K562 (cell line): ENCODE results near the gene SPON2. TPM values are rescaled to one million over a fixed set of nuclear protein-coding genes. Genes with fewer than 3 reads are reported as not detected.

ENCODE experiments used
- ATAC-seq: fragments of 200-7000 bp; cut with Tn5 transposase; 3 replicates; pipeline ENCODE4 v1.9.1; 2020; ENCODE audit warnings: moderate library complexity
- BruUV-seq: library from RNA; stranded (reverse); fragments of 400-500 nt; replicated peaks from 2 replicates; lab custom pipeline; 2021; lab: Mats Ljungman, UMichigan
- CTCF ChIA-PET: fragments of 300-600 bp; formaldehyde crosslinking; extraction: SDS; loops from one replicate; lab custom pipeline; 2021; ENCODE audit warnings: low intra/inter-chr PET ratio; lab: Yijun Ruan, JAX
- POLR2A ChIA-PET: fragments of 300-600, 350-650 bp; sonication (Branson Sonifier 250); formaldehyde crosslinking; extraction: SDS; loops from one replicate; lab custom pipeline; 2021; ENCODE audit warnings: antibody characterized with exemption, inconsistent platforms; lab: Yijun Ruan, JAX
- DNase-seq, 4 experiments: peaks; one replicate each; pipeline versions ENCODE4 v3.0.0 to v3.0.0-alpha.2; 2011 to 2018; ENCODE audit warnings: low spot score in 3 of 4, mixed read lengths in 3 of 4; ENCODE audit errors: extremely low read depth in 1 of 4
- FAIRE-seq: peaks from 2 replicates; lab custom pipeline; 2011; peaks lifted over from hg19 to GRCh38; lab: Jason Lieb, UNC
- H2AFZ ChIP-seq: 2 replicates; pipeline ENCODE4 v1.6.0; 2011; ENCODE audit warnings: low read depth, low read length, control low read depth, inconsistent platforms
- H3K27ac ChIP-seq: fragments of 200-600 bp; 3 replicates; pipeline ENCODE4 v1.8.0; 2011; ENCODE audit warnings: low read depth, mild to moderate bottlenecking, control low read depth, inconsistent platforms, low read length, moderate library complexity, mixed read lengths; ENCODE audit errors: extremely low read depth
- H3K27me3 ChIP-seq, 2 experiments: fragments of 300-600 bp in 1 of 2; 2 replicates in 1 of 2; 3 replicates in 1 of 2; pipeline versions ENCODE4 v1.6.0 to v1.8.0; 2011; ENCODE audit warnings: inconsistent platforms in 2 of 2, low read length in 2 of 2, mild to moderate bottlenecking in 1 of 2, mixed read lengths in 1 of 2, moderate library complexity in 1 of 2; ENCODE audit not compliant: control insufficient read depth in 2 of 2, insufficient read depth in 2 of 2
- H3K36me3 ChIP-seq: fragments of 300-600 bp; 3 replicates; pipeline ENCODE4 v1.8.0; 2011; ENCODE audit warnings: mild to moderate bottlenecking, low read length, inconsistent platforms; ENCODE audit not compliant: control insufficient read depth, insufficient read depth
- H3K4me1 ChIP-seq, 2 experiments: fragments of 200-600 bp in 1 of 2; replicated peaks in 1 of 2; 2 replicates in 1 of 2; 3 replicates in 1 of 2; pipeline versions ENCODE4 v1.5.1 to v1.8.0; 2011; ENCODE audit warnings: inconsistent platforms in 2 of 2, low read length in 2 of 2, mild to moderate bottlenecking in 1 of 2, mixed read lengths in 1 of 2, moderate library complexity in 1 of 2; ENCODE audit not compliant: control insufficient read depth in 2 of 2, insufficient read depth in 2 of 2
- H3K4me2 ChIP-seq: 2 replicates; pipeline ENCODE4 v1.6.1; 2011; ENCODE audit warnings: low read length, control low read depth, inconsistent platforms, mixed read lengths; ENCODE audit not compliant: insufficient read depth
- H3K4me3 ChIP-seq: fragments of 200-600 bp; sonication (generic), shearing (Covaris generic); 2 replicates; pipeline ENCODE4 v1.5.1; 2016; ENCODE audit warnings: control low read depth, inconsistent platforms
- H3K79me2 ChIP-seq: fragments of 200-600 bp; 3 replicates; pipeline ENCODE4 v1.8.0; 2011; ENCODE audit warnings: low read length, inconsistent platforms; ENCODE audit not compliant: control insufficient read depth, insufficient read depth
- H3K9ac ChIP-seq, 2 experiments: 2 replicates each; pipeline versions ENCODE4 v1.6.0 to v1.6.1; 2011; ENCODE audit warnings: low read depth in 2 of 2, low read length in 2 of 2, control low read depth in 1 of 2, inconsistent platforms in 1 of 2, mild to moderate bottlenecking in 1 of 2, mixed read lengths in 1 of 2; ENCODE audit not compliant: insufficient read depth in 1 of 2
- H3K9me1 ChIP-seq: one replicate; pipeline ENCODE4 v1.6.0; 2011; ENCODE audit warnings: inconsistent platforms, mild to moderate bottlenecking, low read length, moderate library complexity; ENCODE audit not compliant: control insufficient read depth, insufficient read depth
- H3K9me3 ChIP-seq: replicated peaks from 2 replicates; pipeline ENCODE4 v1.5.1; 2011; ENCODE audit warnings: low read depth, low read length, inconsistent platforms; ENCODE audit not compliant: control insufficient read depth, insufficient read depth
- H4K20me1 ChIP-seq: replicated peaks from 2 replicates; pipeline ENCODE4 v1.6.1; 2011; ENCODE audit warnings: low read length, inconsistent platforms, mixed read lengths; ENCODE audit not compliant: control insufficient read depth, insufficient read depth
- CREBBP ChIP-seq: IDR thresholded peaks from one replicate; pipeline ENCODE4 v1.6.1; 2012; ENCODE audit warnings: low read depth, mild to moderate bottlenecking, control low read depth, inconsistent platforms, low read length
- DMBX1 ChIP-seq: fragments of 250-450 bp; sonication (Bioruptor Pico); IDR thresholded peaks from 2 replicates; pipeline ENCODE4 v1.8.0; 2022; ENCODE audit warnings: inconsistent platforms, mild to moderate bottlenecking, moderate library complexity, borderline replicate concordance
- EGR1 ChIP-seq: fragments of 450-650 bp; conservative IDR thresholded peaks from 2 replicates; pipeline ENCODE4 v1.6.1; 2017; ENCODE audit warnings: mild to moderate bottlenecking
- RFX7 ChIP-seq: fragments of 250-450 bp; sonication (Bioruptor Pico); IDR thresholded peaks from 2 replicates; pipeline ENCODE4 v1.5.1; 2021; ENCODE audit warnings: mild to moderate bottlenecking
- SAFB2 ChIP-seq: fragments of 200-400 bp; formaldehyde crosslinking; IDR thresholded peaks from 2 replicates; pipeline ENCODE4 v1.6.1; 2018; ENCODE audit warnings: borderline replicate concordance, low read length, low read depth, moderate library complexity; ENCODE audit not compliant: severe bottlenecking
- SMAD3 ChIP-seq: fragments of 450-650 bp; formaldehyde crosslinking; conservative IDR thresholded peaks from 2 replicates; pipeline ENCODE4 v1.4.0; 2020; ENCODE audit warnings: mild to moderate bottlenecking
- ZBTB5 ChIP-seq: fragments of 450-650 bp; IDR thresholded peaks from 2 replicates; pipeline ENCODE4 v1.6.1; 2017; ENCODE audit warnings: antibody characterized with exemption
- ZNF561 ChIP-seq: fragments of 450-650 bp; formaldehyde crosslinking; conservative IDR thresholded peaks from 2 replicates; pipeline ENCODE4 v1.4.0; 2020; ENCODE audit warnings: mild to moderate bottlenecking, moderate library complexity
- WGBS: fragments of 100-300 bp; shearing (Covaris generic); methylation state at CpG from one replicate; pipeline ENCODE4 v1.1.6; 2016; ENCODE audit warnings: low coverage, mixed read lengths; ENCODE audit not compliant: insufficient coverage; ENCODE audit errors: missing lambda C conversion rate; 5-methylcytosine and 5-hydroxymethylcytosine counted together
- in situ Hi-C: fragments of 300-500 bp; cut with MboI; formaldehyde crosslinking; loops from 4 replicates; pipeline ENCODE4 v1.15.0; 2018; ENCODE audit warnings: inconsistent platforms, mixed read lengths
- intact Hi-C: fragments of 100-400 bp; cut with micrococcal nuclease; formaldehyde crosslinking; loops from 2 replicates; pipeline ENCODE4 v1.14.2; 2022
- polyA plus RNA-seq, 8 experiments: library from polyadenylated mRNA; depleted of rRNA in 4 of 8; stranded (reverse) in 5 of 8; unstranded in 3 of 8; fragments of >200 nt; fragmentation: Nextera tagmentation in 2 of 8; fragmentation: Illumina TruSeq in 1 of 8; extraction: Ambion mirVana in 2 of 8; extraction: Trizol in 1 of 8; gene quantifications; 2 replicates each; pipeline versions ENCODE4 v1.2.1 to v1.2.3, GENCODE V29; 2011 to 2014; ENCODE audit warnings: inconsistent platforms in 1 of 8, missing spikeins in 1 of 8
- total RNA-seq, 7 experiments: library from RNA; depleted of rRNA in 6 of 7; stranded (reverse); fragments of >200 nt in 6 of 7; fragmentation: Illumina TruSeq in 2 of 7; extraction: Trizol in 2 of 7; gene quantifications; 2 replicates each; pipeline versions ENCODE4 v1.2.1 to v1.2.3, GENCODE V29; 2011 to 2021; ENCODE audit warnings: low replicate concordance in 1 of 7
- TF ChIP-seq, protein P1 (sequence below), 2 experiments: fragments of 200-800 bp in 1 of 2; sonication (Bioruptor generic) in 1 of 2; sonication (generic) in 1 of 2; formaldehyde crosslinking in 1 of 2; IDR thresholded peaks in 1 of 2; conservative IDR thresholded peaks in 1 of 2; 2 replicates each; pipeline versions ENCODE4 v1.5.0 to v1.6.1; 2016 to 2020; ENCODE audit warnings: missing compliant biosample characterization in 1 of 2, missing genetic modification characterization in 1 of 2, missing genetic modification reagents in 1 of 2
- TF ChIP-seq, protein P2 (sequence below): fragments of 450-650 bp; IDR thresholded peaks from 2 replicates; pipeline ENCODE4 v1.6.1; 2016; ENCODE audit warnings: missing biosample characterization, missing genetic modification characterization

The SPON2 gene
- total and polyA plus RNA-seq, 9 of the 15 experiments (the other 6 are each of a cell fraction or from before 2014, with no cell fraction given) = 0.21 to 2.2 (median 0.83) TPM

DNA sequence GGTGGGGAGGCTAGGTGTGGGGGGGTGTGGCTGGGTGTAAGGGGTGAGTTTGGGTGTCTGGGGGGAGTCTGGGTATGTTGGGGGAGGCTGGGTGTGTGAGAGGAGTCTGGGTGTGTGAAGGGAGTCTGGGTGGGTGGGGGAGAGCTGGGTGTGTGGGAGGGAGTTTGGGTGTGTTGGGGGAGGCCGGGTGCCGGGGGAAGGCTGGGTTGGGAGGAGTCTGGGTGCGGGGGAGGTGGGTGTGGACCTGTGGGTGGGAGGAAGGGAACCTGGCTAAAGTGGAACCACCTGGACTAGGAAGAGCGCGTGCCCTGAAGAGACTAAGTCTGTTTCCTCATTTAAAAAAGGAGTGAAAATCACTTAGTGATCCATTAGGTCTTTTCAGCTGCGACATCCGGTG, 18.3 kb downstream of the SPON2 start:
- Histone ChIP-seq H3K4me1 (peaks cover 0 to 4% of the 10 kb centered on the region in 2 experiments; a peak in 2 of 5 replicates), H3K27ac (no peak overlapping the region), H3K9ac (no peak overlapping the region), H3K4me3 (no peak overlapping the region), H3K4me2 (no peak overlapping the region), H3K79me2 (no peaks in the 10 kb centered on the region), H3K9me1 (no peaks in the 10 kb centered on the region), H2AFZ (no peak overlapping the region), H3K27me3 (peaks cover 23 to 49% of the 10 kb centered on the region in 2 experiments; a peak in 4 of 5 replicates), H4K20me1 (no peaks in the 10 kb centered on the region), H3K9me3 (no peaks in the 10 kb centered on the region; the same call in 1 of the 2 replicates), H3K36me3 (no peaks in the 10 kb centered on the region)
- DNase-seq (peak; percentile 31 to 85 (median 69)), FAIRE-seq (no peak), ATAC-seq (peak; percentile 66)
- in situ Hi-C loops (no loop called here), intact Hi-C loops (no loop called here)
- no TSS peak for BruUV-seq
- CTCF ChIA-PET = no interaction called here
- TF ChIP-seq DMBX1 = no peak
- TF ChIP-seq EGR1 = peak; percentile 60
- POLR2A ChIA-PET = interaction anchor here (0.5 kb wide), 1 partner anchor 197 kb away, joined by 3 read pairs; no protein-coding TSS in a partner anchor
- WGBS = 0% methylated on average over 4 of the region's 7 CpGs

GRCh38 chr4:1153567-1154090, 18.8 kb downstream of the SPON2 start:
- Histone ChIP-seq H4K20me1 (no peaks in the 10 kb centered on the region), H3K27ac (no peak overlapping the region), H3K4me1 (peaks cover 0 to 4% of the 10 kb centered on the region in 2 experiments; a peak in 2 of 5 replicates), H3K79me2 (no peaks in the 10 kb centered on the region), H3K36me3 (no peaks in the 10 kb centered on the region), H3K9me3 (no peaks in the 10 kb centered on the region; the same call in 1 of the 2 replicates), H3K27me3 (peaks cover 26 to 54% of the 10 kb centered on the region in 2 experiments; a peak in 4 of 5 replicates), H2AFZ (no peak overlapping the region), H3K9ac (no peak overlapping the region), H3K4me2 (no peak overlapping the region), H3K4me3 (no peak overlapping the region), H3K9me1 (no peaks in the 10 kb centered on the region)
- CTCF ChIA-PET = no interaction called here
- ATAC-seq (no peak), DNase-seq (no peak), FAIRE-seq (peak; percentile 6)
- 2% methylated on average over 11 of the region's 11 CpGs for WGBS
- intact Hi-C loops = no loop called here
- POLR2A ChIA-PET = no interaction called here
- BruUV-seq = no TSS peak
- in situ Hi-C loops = no loop called here
- TF ChIP-seq RFX7 (CRISPR knock-in tag) = no peak
- TF ChIP-seq CREBBP = no peak
- TF ChIP-seq, protein P1, sequence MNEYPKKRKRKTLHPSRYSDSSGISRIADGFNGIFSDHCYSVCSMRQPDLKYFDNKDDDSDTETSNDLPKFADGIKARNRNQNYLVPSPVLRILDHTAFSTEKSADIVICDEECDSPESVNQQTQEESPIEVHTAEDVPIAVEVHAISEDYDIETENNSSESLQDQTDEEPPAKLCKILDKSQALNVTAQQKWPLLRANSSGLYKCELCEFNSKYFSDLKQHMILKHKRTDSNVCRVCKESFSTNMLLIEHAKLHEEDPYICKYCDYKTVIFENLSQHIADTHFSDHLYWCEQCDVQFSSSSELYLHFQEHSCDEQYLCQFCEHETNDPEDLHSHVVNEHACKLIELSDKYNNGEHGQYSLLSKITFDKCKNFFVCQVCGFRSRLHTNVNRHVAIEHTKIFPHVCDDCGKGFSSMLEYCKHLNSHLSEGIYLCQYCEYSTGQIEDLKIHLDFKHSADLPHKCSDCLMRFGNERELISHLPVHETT (CRISPR knock-in tag; conservative IDR thresholded peaks at IDR 0.05 in 1 of 2, IDR thresholded peaks at IDR 0.05 in 1 of 2) = no peak
- TF ChIP-seq, protein P2, sequence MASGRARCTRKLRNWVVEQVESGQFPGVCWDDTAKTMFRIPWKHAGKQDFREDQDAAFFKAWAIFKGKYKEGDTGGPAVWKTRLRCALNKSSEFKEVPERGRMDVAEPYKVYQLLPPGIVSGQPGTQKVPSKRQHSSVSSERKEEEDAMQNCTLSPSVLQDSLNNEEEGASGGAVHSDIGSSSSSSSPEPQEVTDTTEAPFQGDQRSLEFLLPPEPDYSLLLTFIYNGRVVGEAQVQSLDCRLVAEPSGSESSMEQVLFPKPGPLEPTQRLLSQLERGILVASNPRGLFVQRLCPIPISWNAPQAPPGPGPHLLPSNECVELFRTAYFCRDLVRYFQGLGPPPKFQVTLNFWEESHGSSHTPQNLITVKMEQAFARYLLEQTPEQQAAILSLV (tag) = no peak
- TF ChIP-seq SAFB2 = no peak
- no peak for TF ChIP-seq SMAD3
- TF ChIP-seq ZBTB5 = no peak
- no peak for TF ChIP-seq ZNF561
